T-helper 17 cell (primary cell): ENCODE results near the gene MAST2. TPM values are rescaled to one million over a fixed set of nuclear protein-coding genes. Genes with fewer than 3 reads are reported as not detected.
"Not testable (repeated sequence)": the region's sequence is repeated elsewhere in the genome, so short reads cannot be mapped to it uniquely, and the experiment has no call there.

Experiments
- ATAC-seq: fragments of 150-1000 bp; cut with Tn5 transposase; 2 replicates; pipeline ENCODE4 v1.10.0; 2021; ENCODE audit warnings: mild to moderate bottlenecking, moderate library complexity
- DNase-seq, 3 donors: peaks; one replicate each; pipeline versions ENCODE4 v3.0.0 to v3.0.0-alpha.2; 2020 to 2021
- H3K9me3 ChIP-seq: one replicate; pipeline ENCODE4 v1.7.0; 2013; ENCODE audit warnings: low read length, mild to moderate bottlenecking; ENCODE audit not compliant: control insufficient read depth, poor library complexity, severe bottlenecking
- H3K27ac Mint-ChIP-seq: one replicate; pipeline ENCODE4 v1.8.0; 2022; ENCODE audit warnings: mild to moderate bottlenecking, moderate library complexity, mixed read lengths
- H3K27me3 Mint-ChIP-seq: one replicate; pipeline ENCODE4 v1.8.0; 2022; ENCODE audit warnings: mixed read lengths
- H3K36me3 Mint-ChIP-seq: one replicate; pipeline ENCODE4 v1.8.0; 2022; ENCODE audit warnings: low read depth, mixed read lengths
- H3K4me1 Mint-ChIP-seq: one replicate; pipeline ENCODE4 v1.8.0; 2022; ENCODE audit warnings: mild to moderate bottlenecking, mixed read lengths
- H3K4me3 Mint-ChIP-seq: one replicate; pipeline ENCODE4 v1.8.0; 2022; ENCODE audit warnings: mild to moderate bottlenecking, moderate library complexity, mixed read lengths
- total RNA-seq, 4 donors: library from RNA in 2 of 4; stranded (reverse) in 2 of 4; gene quantifications; one replicate each; pipeline ENCODE4 v1.2.3 and lab custom pipeline; 2022 to 2026

Gene MAST2
- total RNA-seq, 2 donors from 2014 or later, result 10.0 to 13.7 TPM

DNA sequence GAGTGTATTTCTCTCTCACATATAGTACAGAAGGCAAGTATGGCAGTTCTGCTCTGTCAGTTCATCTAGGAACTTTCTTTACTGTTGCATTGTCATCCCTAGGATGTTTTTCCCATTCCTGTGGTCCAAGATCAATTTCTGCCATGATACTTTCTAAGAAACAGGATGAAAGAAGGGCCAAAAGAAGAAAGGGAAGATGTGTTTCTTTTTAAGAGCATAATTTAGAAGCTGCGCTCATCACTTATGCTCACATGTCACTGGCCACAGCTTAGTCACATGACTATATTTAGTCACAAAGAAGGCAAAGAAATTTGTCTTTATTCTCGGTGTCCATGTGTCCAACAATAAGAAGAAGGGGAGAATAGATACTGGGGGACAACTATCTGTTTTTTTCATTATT, 7.0 kb upstream of the MAST2 start:
- H3K36me3 Mint-ChIP-seq, result no peaks in the 10 kb centered on the region
- ATAC-seq, result no peak
- H3K9me3 ChIP-seq, result no peaks in the 10 kb centered on the region
- DNase-seq, result no peak
- H3K4me1 Mint-ChIP-seq, result peaks cover 4% of the 10 kb centered on the region
- no peak overlapping the region for H3K4me3 Mint-ChIP-seq
- no peak overlapping the region for H3K27ac Mint-ChIP-seq
- H3K27me3 Mint-ChIP-seq, result peaks cover 14% of the 10 kb centered on the region

- peaks cover 5% of the 10 kb centered on the region for H3K4me1 Mint-ChIP-seq
- H3K4me3 Mint-ChIP-seq, result no peak overlapping the region
- no peaks in the 10 kb centered on the region for H3K9me3 ChIP-seq
- ATAC-seq, result no peak
- no peaks in the 10 kb centered on the region for H3K36me3 Mint-ChIP-seq
- peaks cover 14% of the 10 kb centered on the region for H3K27me3 Mint-ChIP-seq
- DNase-seq, result no peak
- no peak overlapping the region for H3K27ac Mint-ChIP-seq
These were observed 6.5 kb upstream of the MAST2 start for GRCh38 chr1:45796946-45797345.

GRCh38 chr1:45800899-45801298, 2.5 kb upstream of the MAST2 start:
- peaks cover 3% of the 10 kb centered on the region for H3K36me3 Mint-ChIP-seq
- H3K4me3 Mint-ChIP-seq, result no peak overlapping the region
- peaks cover 9% of the 10 kb centered on the region for H3K27me3 Mint-ChIP-seq
- DNase-seq, result no peak
- H3K9me3 ChIP-seq, result no peaks in the 10 kb centered on the region
- H3K27ac Mint-ChIP-seq, result no peak overlapping the region
- no peak for ATAC-seq
- peaks cover 27% of the 10 kb centered on the region for H3K4me1 Mint-ChIP-seq

DNA sequence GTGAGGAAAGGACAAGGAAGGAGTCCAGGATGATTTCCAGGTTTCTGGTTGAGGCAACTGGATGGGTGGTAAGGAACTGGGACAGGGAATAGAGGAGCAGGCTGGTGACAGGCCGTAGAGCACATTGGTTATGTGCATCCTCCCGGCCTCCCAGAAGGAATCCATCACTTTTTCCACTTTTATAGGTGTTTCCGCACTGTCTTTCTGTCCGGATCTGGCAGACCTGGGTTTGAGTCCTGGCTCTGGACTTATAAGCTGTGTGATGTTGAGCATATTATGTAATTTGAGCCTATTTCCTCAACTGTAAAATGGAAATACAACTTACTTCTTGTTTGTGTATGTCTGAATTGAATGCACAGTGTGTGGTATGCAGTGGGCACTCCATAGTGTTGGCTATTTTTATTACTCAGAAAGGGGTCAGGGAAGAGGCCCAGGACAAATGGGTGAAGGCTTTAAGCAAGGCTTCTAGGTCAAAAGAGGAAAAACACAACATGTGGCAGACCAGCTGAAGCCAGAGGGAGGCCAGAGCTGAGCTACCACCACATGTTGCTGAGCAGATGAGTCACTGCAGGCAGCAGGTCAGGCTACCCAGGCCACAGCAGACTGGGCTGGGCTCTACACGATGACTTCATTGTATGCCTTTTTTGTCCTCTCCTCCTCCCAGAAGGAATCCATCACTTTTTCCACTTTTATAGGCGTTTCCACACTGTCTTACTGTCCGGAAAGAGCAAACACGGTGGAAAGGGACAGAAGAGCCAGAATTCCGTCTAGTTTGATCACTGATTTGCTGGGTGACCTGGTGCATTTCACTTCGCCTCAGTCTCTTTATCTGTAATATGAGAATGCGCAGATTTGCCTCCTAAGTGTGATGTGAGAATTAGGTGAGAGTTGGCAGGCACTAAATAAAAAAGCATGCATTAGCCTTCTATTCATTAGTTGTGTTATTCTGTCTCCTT, 791 bp upstream of the MAST2 start:
- ATAC-seq, result no peak
- H3K27me3 Mint-ChIP-seq, result peaks cover 3% of the 10 kb centered on the region

GRCh38 chr1:45803781-45804668, 613 bp downstream of the MAST2 start:
- DNase-seq, H3K9me3 ChIP-seq, H3K36me3 Mint-ChIP-seq, H3K27me3 Mint-ChIP-seq: not testable (repeated sequence)
- ATAC-seq, result peak; percentile 36
- Mint-ChIP-seq H3K4me3 (peak overlapping the region; percentile 99), H3K27ac (peak overlapping the region; percentile 77), H3K4me1 (peaks cover 30% of the 10 kb centered on the region)

More for the DNA sequence above, 791 bp upstream of the MAST2 start:
- Mint-ChIP-seq H3K4me3 (peak overlapping the region; percentile 93), H3K27ac (no peak overlapping the region), H3K36me3 (peaks cover 6% of the 10 kb centered on the region), H3K4me1 (peaks cover 28% of the 10 kb centered on the region)
- H3K9me3 ChIP-seq, result no peaks in the 10 kb centered on the region
- DNase-seq, result no peak

DNA sequence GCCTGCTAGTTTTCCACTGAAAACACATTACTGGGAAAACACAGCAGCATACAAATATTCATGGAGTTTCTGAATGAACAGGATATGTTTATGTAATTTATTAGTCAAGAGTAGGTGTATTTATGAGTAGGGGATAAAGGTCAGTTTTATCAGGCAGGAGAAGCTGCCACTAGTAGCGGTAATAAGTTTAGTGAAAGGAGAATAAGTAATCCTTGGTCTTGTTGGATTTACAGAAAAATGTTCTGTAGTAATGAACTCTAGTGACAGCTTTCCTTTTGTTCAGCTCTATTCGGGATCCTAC, 1.2 kb downstream of the MAST2 start:
- no peaks in the 10 kb centered on the region for H3K27me3 Mint-ChIP-seq
- H3K4me1 Mint-ChIP-seq, result peaks cover 30% of the 10 kb centered on the region
- H3K9me3 ChIP-seq, result no peaks in the 10 kb centered on the region
- peaks cover 6% of the 10 kb centered on the region for H3K36me3 Mint-ChIP-seq
- no peak for DNase-seq
- peak overlapping the region; percentile 99 for H3K4me3 Mint-ChIP-seq
- ATAC-seq, result no peak
- H3K27ac Mint-ChIP-seq, result peak overlapping the region; percentile 77

GRCh38 chr1:45806129-45806528, 2.7 kb downstream of the MAST2 start:
- no peak for DNase-seq
- H3K9me3 ChIP-seq, result no peaks in the 10 kb centered on the region
- no peak for ATAC-seq
- H3K27ac Mint-ChIP-seq, result no peak overlapping the region
- H3K27me3 Mint-ChIP-seq, result no peaks in the 10 kb centered on the region
- peaks cover 30% of the 10 kb centered on the region for H3K4me1 Mint-ChIP-seq
- H3K4me3 Mint-ChIP-seq, result no peak overlapping the region
- H3K36me3 Mint-ChIP-seq, result peaks cover 6% of the 10 kb centered on the region

- no peaks in the 10 kb centered on the region for H3K9me3 ChIP-seq
- Mint-ChIP-seq H3K27ac (no peak overlapping the region), H3K36me3 (peaks cover 2% of the 10 kb centered on the region), H3K27me3 (no peaks in the 10 kb centered on the region), H3K4me1 (peaks cover 13% of the 10 kb centered on the region), H3K4me3 (no peak overlapping the region)
- no peak for DNase-seq
- no peak for ATAC-seq
These were observed 6.3 kb downstream of the MAST2 start for GRCh38 chr1:45809761-45810160.

DNA sequence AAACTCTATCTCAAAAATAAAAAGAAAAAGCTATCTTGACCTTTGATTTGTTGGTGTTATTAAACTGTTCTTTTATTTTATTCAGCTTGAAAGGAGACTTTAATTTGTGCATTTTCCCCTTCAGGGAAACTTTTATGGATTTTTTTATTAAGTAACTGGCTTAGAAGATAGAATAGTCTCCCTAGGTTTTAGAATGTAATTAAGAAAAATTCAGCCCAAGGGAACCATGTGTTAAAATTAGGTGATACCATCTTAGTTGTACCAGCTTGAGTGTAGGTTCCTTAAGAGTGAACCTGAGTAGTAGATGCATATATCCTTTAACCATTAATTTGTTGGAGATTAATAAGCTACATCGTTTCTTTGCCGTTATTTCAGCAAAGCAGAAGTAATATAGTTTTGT, 11.4 kb downstream of the MAST2 start:
- Mint-ChIP-seq H3K4me3 (no peak overlapping the region), H3K27me3 (no peaks in the 10 kb centered on the region), H3K27ac (no peak overlapping the region), H3K36me3 (no peaks in the 10 kb centered on the region), H3K4me1 (peaks cover 1% of the 10 kb centered on the region)
- DNase-seq, result no peak
- H3K9me3 ChIP-seq, result no peaks in the 10 kb centered on the region
- no peak for ATAC-seq

DNA sequence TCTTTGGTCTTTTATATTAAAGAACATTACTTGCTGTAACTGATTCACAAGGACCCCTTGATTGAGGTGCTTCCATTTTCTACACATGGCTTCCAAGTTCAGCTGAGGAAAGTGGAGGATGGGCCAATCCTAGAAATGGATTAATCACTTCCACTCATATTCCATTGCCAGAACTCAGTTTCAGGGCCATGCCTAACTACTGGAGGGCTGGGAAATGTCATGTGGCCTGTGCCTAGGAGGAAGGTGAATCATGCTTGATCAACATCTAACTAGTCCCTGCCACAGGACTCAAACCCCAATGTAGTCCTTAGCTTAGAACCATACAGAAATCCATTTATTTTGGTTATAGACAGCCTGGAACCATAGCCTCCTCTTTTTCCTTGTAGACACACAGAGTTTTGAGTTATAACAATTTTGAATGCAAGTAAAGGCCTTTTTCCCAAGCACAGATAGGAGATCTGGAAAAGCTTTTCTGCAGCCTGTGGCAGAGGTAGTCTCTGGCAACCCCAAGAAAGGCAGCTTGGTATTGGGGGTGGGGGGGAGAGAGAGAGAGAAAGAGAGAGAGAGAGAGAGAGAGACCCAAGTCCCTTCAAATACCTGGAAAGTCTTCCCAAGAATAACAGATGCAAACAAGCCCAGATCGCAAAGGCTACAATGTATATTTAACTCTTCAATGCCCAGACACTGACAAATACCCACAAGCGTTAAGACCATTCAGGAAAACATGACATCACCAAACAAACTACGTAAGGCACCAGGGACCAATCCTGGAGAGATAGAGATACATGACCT, 12.5 kb downstream of the MAST2 start:
- H3K27ac Mint-ChIP-seq, result no peak overlapping the region
- H3K4me3 Mint-ChIP-seq, result no peak overlapping the region

DNA sequence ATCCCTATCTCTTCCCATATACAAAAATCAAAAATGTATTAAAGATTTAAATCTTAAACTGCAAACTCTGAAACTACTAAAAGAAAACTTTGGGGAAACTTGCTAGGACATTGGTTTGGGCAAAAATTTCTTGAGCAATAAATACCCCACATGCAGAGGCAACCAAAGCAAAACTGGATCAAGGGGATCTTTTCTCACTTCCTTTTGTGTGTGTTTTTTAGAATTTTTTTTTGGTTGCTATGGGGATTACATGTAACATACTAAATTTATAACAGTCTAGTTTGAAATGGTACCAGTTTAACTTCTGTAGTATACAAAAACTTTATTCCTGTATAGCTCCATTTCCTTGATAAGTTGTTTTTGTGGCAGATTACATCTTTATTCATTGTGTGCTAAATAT, 16.8 kb downstream of the MAST2 start:
- ATAC-seq (peak; percentile 35), DNase-seq (no peak)
- no peaks in the 10 kb centered on the region for H3K9me3 ChIP-seq
- H3K36me3 Mint-ChIP-seq, result no peaks in the 10 kb centered on the region
- peaks cover 10% of the 10 kb centered on the region for H3K4me1 Mint-ChIP-seq
- H3K27ac Mint-ChIP-seq, result no peak overlapping the region
- H3K27me3 Mint-ChIP-seq, result no peaks in the 10 kb centered on the region
- H3K4me3 Mint-ChIP-seq, result no peak overlapping the region

More for the DNA sequence above, 12.5 kb downstream of the MAST2 start:
- H3K27me3 Mint-ChIP-seq, result no peaks in the 10 kb centered on the region
- DNase-seq (no peak), ATAC-seq (no peak)
- peaks cover 3% of the 10 kb centered on the region for H3K4me1 Mint-ChIP-seq
- no peaks in the 10 kb centered on the region for H3K9me3 ChIP-seq
- H3K36me3 Mint-ChIP-seq, result no peaks in the 10 kb centered on the region

GRCh38 chr1:45820788-45821187, 17.4 kb downstream of the MAST2 start:
- no peaks in the 10 kb centered on the region for H3K9me3 ChIP-seq
- H3K4me1 Mint-ChIP-seq, result peaks cover 10% of the 10 kb centered on the region
- H3K27ac Mint-ChIP-seq, result peak overlapping the region; percentile 54
- DNase-seq, result no peak
- no peaks in the 10 kb centered on the region for H3K36me3 Mint-ChIP-seq
- no peak overlapping the region for H3K4me3 Mint-ChIP-seq
- no peaks in the 10 kb centered on the region for H3K27me3 Mint-ChIP-seq
- no peak for ATAC-seq

DNA sequence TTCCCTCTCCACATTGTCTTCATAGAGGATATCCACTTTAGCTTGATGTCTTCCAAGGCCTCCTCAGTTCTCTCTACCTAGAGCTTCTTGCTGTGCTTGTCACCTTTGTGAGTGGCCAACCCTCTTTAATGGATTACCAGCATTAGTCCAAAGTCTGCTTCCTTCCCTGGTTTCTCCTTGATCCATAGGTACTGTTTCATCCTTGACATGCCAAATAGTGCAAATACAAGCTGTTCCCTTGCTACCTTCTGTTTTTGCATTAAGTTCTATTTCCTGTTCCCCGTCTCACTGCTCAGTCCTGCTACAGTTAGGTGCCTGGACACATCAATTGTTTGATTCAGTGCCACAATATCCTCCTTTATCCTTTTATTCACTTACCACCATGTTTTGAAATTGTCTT, 19.2 kb downstream of the MAST2 start:
- no peaks in the 10 kb centered on the region for H3K27me3 Mint-ChIP-seq
- no peaks in the 10 kb centered on the region for H3K9me3 ChIP-seq
- peaks cover 5% of the 10 kb centered on the region for H3K36me3 Mint-ChIP-seq
- peak overlapping the region; percentile 5 for H3K4me3 Mint-ChIP-seq
- H3K27ac Mint-ChIP-seq, result no peak overlapping the region
- ATAC-seq (no peak), DNase-seq (no peak)
- peaks cover 10% of the 10 kb centered on the region for H3K4me1 Mint-ChIP-seq
